ENCODE measurements around the gene TMEM80. TPM values are rescaled to one million over a fixed set of nuclear protein-coding genes. Genes with fewer than 3 reads are reported as not detected.
"Not testable (repeated sequence)": the region's sequence is repeated elsewhere in the genome, so short reads cannot be mapped to it uniquely, and the experiment has no call there.

The TMEM80 gene
- total RNA-seq, 2 experiments from 2014 or later = 10.6 to 12.5 TPM

DNA sequence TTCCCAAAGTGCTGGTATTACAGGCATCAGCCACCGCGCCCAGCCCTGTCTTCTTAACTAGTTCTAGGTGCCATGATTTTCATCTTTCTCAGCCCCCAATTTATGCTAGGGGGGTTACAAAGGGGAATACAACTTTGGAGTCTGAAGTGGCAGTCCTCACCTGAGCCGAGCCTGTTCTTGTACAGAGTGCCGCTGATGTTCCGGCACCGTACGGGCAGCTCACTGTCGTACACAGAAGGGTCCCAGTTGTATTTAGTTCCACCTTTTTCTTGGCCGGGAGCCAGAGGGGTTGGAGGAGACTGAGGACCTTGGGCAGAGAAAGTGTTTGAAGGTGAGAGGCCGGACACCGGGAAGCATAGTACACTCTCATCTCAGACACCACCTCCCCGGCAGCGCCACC, 7.9 kb upstream of the TMEM80 start:
- Mint-ChIP-seq H3K4me3 (no peak overlapping the region), H3K27ac (no peak overlapping the region), H3K9me3 (no peaks in the 10 kb centered on the region), H3K4me1 (ENCODE audit: low read depth) (peaks cover 29% of the 10 kb centered on the region), H3K27me3 (no peaks in the 10 kb centered on the region), H3K36me3 (ENCODE audit: low read depth) (peaks cover 59% of the 10 kb centered on the region)
- no peak for ATAC-seq
- intact Hi-C loops (cut with micrococcal nuclease) = no loop called here
- TF ChIP-seq, protein P1, sequence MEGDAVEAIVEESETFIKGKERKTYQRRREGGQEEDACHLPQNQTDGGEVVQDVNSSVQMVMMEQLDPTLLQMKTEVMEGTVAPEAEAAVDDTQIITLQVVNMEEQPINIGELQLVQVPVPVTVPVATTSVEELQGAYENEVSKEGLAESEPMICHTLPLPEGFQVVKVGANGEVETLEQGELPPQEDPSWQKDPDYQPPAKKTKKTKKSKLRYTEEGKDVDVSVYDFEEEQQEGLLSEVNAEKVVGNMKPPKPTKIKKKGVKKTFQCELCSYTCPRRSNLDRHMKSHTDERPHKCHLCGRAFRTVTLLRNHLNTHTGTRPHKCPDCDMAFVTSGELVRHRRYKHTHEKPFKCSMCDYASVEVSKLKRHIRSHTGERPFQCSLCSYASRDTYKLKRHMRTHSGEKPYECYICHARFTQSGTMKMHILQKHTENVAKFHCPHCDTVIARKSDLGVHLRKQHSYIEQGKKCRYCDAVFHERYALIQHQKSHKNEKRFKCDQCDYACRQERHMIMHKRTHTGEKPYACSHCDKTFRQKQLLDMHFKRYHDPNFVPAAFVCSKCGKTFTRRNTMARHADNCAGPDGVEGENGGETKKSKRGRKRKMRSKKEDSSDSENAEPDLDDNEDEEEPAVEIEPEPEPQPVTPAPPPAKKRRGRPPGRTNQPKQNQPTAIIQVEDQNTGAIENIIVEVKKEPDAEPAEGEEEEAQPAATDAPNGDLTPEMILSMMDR (IDR thresholded peaks at IDR 0.05) = no peak
- DNase-seq = no peak
- ChIA-PET POLR2A (interaction anchor here (0.9 kb wide), 1 partner anchor 16 kb away, joined by 3 read pairs; no protein-coding TSS in a partner anchor), CTCF (interaction anchor here (1.0 kb wide), 1 partner anchor 14 kb away, joined by 4 read pairs; no protein-coding TSS in a partner anchor)

DNA sequence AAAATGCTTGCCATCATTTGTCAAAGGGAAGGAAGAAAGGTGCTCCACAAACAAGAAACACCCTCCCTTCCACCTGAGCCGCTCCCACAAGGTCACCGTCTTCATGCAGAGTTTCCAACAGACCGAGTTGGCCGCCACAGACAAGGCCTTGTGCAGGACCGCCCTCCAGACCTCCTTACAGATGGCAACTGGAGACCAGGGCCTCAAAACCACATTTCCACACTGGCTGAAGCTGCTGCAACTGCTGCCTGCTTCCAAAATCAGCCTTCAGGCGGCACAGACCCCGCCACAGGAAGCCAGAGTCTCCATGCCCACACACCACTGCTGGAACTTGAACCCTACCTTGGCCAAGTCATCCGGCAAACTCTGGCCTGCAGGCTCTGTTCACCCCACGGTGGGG, 6.9 kb upstream of the TMEM80 start:
- no peak for DNase-seq
- no peak overlapping the region for H3K4me3 Mint-ChIP-seq
- peaks cover 57% of the 10 kb centered on the region for H3K36me3 Mint-ChIP-seq (ENCODE audit: low read depth)
- H3K4me1 Mint-ChIP-seq (ENCODE audit: low read depth) = peaks cover 38% of the 10 kb centered on the region
- TF ChIP-seq, protein P1 (IDR thresholded peaks at IDR 0.05) = no peak
- no peaks in the 10 kb centered on the region for H3K27me3 Mint-ChIP-seq
- H3K27ac Mint-ChIP-seq = no peak overlapping the region
- H3K9me3 Mint-ChIP-seq = no peaks in the 10 kb centered on the region
- ChIA-PET POLR2A (interaction anchor here (0.9 kb wide), 1 partner anchor 16 kb away, joined by 3 read pairs; no protein-coding TSS in a partner anchor), CTCF (interaction anchor here (1.0 kb wide), 1 partner anchor 15 kb away, joined by 4 read pairs; no protein-coding TSS in a partner anchor)
- ATAC-seq = no peak
- intact Hi-C loops (cut with micrococcal nuclease) = no loop called here

DNA sequence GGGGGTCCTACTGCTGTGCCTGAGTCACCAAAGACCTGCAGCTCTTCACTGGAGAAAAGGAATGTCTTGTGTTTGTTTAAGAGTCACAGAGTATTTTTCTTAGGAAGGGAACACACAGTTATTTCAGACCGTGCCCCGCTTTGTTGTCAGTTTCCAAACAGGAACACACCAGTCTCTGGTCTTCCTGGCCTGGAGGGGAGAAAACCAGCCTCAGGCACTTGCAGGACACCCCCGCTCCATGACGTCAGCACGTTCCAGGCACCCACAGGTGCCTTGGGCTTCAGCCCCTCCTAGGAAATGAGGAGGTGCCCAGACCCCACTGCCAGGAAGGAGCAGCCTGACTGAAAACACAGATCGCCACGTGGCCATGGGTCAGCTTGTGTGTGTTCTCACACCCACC, 6.0 kb upstream of the TMEM80 start:
- CTCF ChIA-PET = interaction anchor here (1.0 kb wide), 1 partner anchor 26 kb away, joined by 4 read pairs; no protein-coding TSS in a partner anchor
- Mint-ChIP-seq H3K4me1 (ENCODE audit: low read depth) (peaks cover 39% of the 10 kb centered on the region), H3K36me3 (ENCODE audit: low read depth) (peaks cover 50% of the 10 kb centered on the region), H3K27me3 (no peaks in the 10 kb centered on the region), H3K9me3 (no peaks in the 10 kb centered on the region), H3K4me3 (no peak overlapping the region), H3K27ac (no peak overlapping the region)
- intact Hi-C loops (cut with micrococcal nuclease) = no loop called here
- TF ChIP-seq, protein P1 (IDR thresholded peaks at IDR 0.05) = no peak
- POLR2A ChIA-PET = no interaction called here
- no peak for ATAC-seq
- no peak for DNase-seq

DNA sequence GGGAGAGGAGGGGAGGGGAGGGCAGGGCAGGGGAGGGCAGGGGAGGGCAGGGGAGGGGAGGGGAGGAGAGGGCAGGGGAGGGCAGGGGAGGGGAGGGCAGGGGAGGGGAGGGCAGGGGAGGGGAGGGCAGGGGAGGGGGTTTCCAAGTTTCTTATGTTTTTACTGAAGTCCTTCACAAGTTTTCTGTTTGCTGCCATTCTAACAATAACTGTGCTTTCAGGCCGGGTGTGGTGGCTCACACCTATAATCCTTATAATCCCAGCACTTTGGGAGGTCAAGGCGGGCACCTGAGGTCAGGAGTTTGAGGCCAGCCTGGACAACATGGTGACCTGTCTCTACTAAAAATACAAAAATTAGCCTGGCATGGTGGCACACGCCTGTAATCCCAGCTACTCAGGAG, 5.4 kb upstream of the TMEM80 start:
- Mint-ChIP-seq H3K36me3 (ENCODE audit: low read depth) (peaks cover 49% of the 10 kb centered on the region), H3K4me1 (ENCODE audit: low read depth) (peaks cover 39% of the 10 kb centered on the region)
- ATAC-seq; intact Hi-C loops (cut with micrococcal nuclease); H3K27me3 Mint-ChIP-seq; H3K4me3 Mint-ChIP-seq; H3K27ac Mint-ChIP-seq; H3K9me3 Mint-ChIP-seq; POLR2A ChIA-PET; DNase-seq; CTCF ChIA-PET: not testable (repeated sequence)

DNA sequence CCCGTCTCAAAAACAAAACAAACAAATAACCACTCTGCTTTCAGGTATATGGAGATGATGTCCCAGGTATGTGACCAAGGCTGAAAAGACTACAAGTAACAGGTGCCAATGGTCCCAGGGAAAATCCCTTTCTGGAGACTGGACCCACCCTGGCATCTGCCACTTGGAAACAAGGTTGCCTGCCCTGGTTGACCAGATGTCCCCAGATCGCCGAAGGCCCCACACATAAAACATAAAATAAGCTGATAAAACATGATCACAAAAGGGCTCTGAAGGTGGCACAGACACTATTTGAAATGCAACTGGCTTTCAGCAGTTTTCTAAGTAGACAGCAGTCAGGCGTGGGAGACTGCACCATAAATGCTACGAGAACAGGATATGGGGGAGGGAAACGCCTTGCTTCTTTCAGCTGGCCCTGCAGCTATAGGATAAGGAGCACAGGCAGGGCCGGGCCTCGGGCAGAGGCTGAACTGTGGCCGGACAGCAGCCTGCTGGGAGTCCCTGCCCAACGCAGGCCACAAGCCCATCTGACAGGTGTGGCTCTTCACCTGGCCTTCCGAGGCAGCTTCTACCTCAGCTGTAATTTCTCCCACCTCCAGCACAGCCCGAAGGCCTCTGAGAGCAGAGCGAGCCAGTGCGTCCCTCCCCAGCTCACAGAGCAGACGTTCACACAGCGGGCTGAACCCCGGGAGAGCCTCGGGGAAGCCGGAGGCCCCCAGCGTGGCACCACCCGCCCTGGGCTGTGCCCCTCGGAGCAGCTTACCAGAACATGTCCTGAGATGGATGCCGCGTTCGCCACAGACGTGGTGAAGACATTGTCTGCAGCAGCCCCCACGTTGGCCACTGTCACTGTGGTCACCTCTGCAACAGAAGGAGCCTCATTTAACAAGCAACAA, 4.6 kb upstream of the TMEM80 start:
- POLR2A ChIA-PET = interaction anchor here (1.3 kb wide), 1 partner anchor 115 kb away, joined by 3 read pairs; the partner anchor contains the start of gene PHRF1
- H3K4me3 Mint-ChIP-seq = peak overlapping the region; percentile 61
- intact Hi-C loops (cut with micrococcal nuclease) = no loop called here
- CTCF ChIA-PET = interaction anchor here (0.8 to 1.7 kb wide), 5 partner anchors 25 to 57 kb away, joined by 3 to 5 read pairs (median 4); no protein-coding TSS in a partner anchor
- H3K4me1 Mint-ChIP-seq (ENCODE audit: low read depth) = peaks cover 39% of the 10 kb centered on the region
- H3K36me3 Mint-ChIP-seq (ENCODE audit: low read depth) = peaks cover 49% of the 10 kb centered on the region
- TF ChIP-seq, protein P1 (IDR thresholded peaks at IDR 0.05) = no peak
- ATAC-seq = no peak
- peak overlapping the region; percentile 13 for H3K27ac Mint-ChIP-seq
- peak; percentile 56 for DNase-seq
- no peaks in the 10 kb centered on the region for H3K9me3 Mint-ChIP-seq
- no peaks in the 10 kb centered on the region for H3K27me3 Mint-ChIP-seq

Data from activated CD8-positive, alpha-beta T cell treated with anti-CD3 and anti-CD28 coated beads for 36 hours (primary cell).